SH-SY5Y (cell line): ENCODE data around the gene NPFF.
A peak's percentile ranks its signal among the peaks of the same experiment; 100 is the strongest.

Experiments used
- GATA2 ChIP-seq: IDR thresholded peaks from 2 replicates; pipeline ENCODE4 v1.6.1; 2011; ENCODE audit warnings: mild to moderate bottlenecking, low read depth, low read length
- GATA3 ChIP-seq: IDR thresholded peaks from 2 replicates; pipeline ENCODE4 v1.6.1; 2011; ENCODE audit warnings: low read depth, mild to moderate bottlenecking, low read length, moderate library complexity

- peak; percentile 56 for TF ChIP-seq GATA2
- TF ChIP-seq GATA3, result no peak
Observed at GRCh38 chr12:53499266-53500141, 7.8 kb downstream of the NPFF start, which contains the start of gene MAP3K12.
